ENCODE results near the gene IL12A.

Gene IL12A

DNA sequence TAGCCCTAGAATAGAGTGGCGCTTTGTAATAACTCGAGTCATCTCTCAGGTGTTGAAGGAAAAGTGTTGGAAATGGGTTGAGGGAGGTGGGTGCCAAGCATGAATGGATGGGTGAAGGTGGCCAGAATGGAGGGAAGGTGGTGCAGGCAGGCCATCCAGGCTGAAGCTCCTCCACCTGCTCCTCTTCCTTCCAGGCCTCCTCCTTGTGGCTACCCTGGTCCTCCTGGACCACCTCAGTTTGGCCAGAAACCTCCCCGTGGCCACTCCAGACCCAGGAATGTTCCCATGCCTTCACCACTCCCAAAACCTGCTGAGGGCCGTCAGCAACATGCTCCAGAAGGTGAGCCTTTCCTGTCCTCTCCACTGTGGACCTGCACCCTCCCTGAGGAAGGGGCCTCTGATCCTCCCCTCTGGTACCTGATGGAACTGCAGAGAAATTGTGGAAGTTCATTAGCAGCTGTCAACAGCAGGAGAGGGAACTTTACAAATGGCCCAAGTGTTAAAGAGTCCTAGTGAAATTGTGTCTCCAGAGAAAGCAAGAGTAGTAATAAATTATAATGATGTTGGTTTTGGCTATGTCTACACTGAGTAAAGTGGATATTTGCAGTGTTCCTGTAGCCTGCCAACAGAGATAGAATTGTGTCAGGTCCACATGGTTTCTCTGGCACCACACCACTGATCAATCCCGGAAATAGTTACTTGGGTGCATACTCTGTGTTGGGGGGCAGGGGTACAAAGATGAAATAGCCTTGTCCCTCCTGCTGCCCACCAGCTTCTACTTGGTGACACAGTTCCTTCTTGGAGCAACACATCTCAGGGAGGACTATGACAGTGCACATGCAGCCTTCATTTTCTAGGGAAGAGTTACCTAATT lies 1.6 kb downstream of the IL12A start:
- DNase-seq (ENCODE audit: low read depth), result no peak

GRCh38 chr3:159991591-159991990 lies 3.0 kb downstream of the IL12A start:
- no peak for DNase-seq (ENCODE audit: low read depth)

DNA sequence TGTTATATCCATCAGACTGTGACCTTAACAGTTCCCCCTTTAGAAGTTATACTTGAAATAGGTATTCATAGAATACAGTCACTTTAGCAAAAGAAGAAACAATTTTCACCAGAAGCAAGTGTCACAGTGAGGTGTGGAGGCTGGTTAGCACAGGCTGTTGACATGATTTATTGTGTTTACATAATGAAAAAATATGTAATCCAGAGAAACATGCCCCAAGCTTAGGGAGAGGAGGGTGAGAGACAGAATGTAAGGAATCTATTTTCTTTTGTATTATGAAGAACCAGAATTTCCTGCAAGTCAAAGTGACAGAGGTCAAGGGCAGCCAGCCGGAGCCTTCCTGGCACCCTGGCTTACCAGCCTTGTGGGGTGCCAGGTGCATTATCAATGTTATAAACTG lies 4.0 kb downstream of the IL12A start:
- DNase-seq (ENCODE audit: low read depth), result no peak

DNA sequence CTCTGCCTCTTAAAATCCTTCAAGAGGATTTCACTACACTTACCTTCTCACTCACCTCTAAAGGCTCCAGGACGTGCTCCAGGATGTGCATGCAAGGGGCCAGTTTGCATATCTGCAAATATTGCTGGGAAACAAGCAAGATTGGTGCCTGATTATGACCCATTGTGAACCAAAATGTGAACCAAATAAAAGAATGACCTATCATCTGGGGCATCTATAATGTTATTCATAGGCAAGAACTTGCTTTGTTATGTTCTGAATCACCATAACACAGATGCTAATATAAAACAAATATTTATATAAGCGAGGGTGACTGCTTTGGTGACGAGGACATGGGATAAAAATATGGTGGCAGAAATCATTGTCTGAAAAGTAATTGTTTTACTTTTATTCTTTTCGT lies 5.5 kb downstream of the IL12A start:
- no peak for DNase-seq (ENCODE audit: low read depth)

- DNase-seq (ENCODE audit: low read depth), result no peak
Measured at GRCh38 chr3:159995091-159995490, 6.5 kb downstream of the IL12A start.

- no peak for DNase-seq (ENCODE audit: low read depth)
Measured at GRCh38 chr3:159996018-159996417, 7.4 kb downstream of the IL12A start.

DNA sequence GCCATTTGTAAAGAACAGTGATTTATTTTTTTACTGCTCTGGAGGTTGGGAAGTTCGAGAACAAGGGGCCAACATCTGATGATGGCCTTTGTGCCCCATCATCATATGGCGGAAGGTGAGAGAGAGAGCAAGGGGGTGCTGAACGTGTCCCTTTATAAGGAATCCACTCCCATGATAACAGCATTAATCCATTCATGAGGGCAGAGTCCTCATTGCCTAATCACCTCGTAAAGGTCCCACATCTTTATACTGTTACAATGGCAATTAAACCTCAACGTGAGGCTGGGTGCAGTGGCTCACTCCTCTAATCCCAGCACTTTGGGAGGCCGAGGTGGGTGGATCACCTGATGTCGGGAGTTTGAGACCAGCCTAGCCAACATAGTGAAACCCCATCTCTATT lies 8.3 kb downstream of the IL12A start:
- DNase-seq (ENCODE audit: low read depth), result no peak

- DNase-seq (ENCODE audit: low read depth), result no peak
Measured at GRCh38 chr3:160001148-160001760, 12.6 kb downstream of the IL12A start.

GRCh38 chr3:160001850-160002623 lies 13.4 kb downstream of the IL12A start:
- no peak for DNase-seq (ENCODE audit: low read depth)

GRCh38 chr3:160003520-160004128 lies 15.0 kb downstream of the IL12A start:
- DNase-seq (ENCODE audit: low read depth), result peak; percentile 11

GRCh38 chr3:160005004-160005403 lies 16.4 kb downstream of the IL12A start:
- no peak for DNase-seq (ENCODE audit: low read depth)

DNA sequence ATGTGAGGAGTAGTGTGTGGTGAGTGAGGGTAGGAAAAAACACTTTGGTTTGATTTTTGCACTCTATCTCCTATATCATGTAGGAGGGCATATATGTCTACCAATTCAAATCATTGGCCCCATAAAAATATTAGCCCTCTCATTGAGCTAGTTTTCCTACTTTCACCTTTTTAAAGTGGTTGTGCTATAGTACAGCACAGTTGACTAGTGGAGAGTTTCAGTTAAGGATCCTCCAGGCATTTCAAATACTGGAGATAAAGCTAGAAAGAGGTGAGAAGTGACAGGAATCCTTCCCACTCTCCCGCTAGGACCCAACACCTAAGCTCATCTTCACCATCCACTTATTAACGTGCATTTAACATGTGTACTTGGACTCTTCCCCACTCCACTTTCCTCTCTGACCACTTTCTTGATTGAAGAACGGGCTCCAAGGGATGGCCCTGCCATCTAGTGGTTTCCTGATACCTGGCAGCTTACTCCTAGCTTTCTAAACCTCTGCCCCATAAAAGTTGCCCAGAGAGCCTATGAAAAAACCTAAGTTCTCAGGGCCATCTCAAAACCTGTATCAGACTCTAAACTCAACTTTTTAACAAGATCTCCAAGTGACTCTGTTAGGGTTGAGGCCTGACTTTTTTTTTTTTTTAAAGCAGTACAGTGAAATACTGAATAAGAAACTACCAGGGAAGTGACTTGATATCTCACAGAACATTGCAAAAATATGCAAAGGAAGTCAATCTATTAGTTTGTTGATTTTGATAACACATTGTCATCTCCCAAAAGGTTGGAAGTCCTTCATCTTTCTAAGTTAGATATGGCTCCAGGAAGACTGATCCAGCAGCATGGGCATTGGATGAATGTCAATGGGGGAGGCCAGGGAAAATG lies 17.9 kb downstream of the IL12A start:
- DNase-seq (ENCODE audit: low read depth), result no peak

GRCh38 chr3:160008961-160009360 lies 20.3 kb downstream of the IL12A start:
- no peak for DNase-seq (ENCODE audit: low read depth)

GRCh38 chr3:160009525-160009924 lies 20.9 kb downstream of the IL12A start:
- DNase-seq (ENCODE audit: low read depth), result no peak

DNA sequence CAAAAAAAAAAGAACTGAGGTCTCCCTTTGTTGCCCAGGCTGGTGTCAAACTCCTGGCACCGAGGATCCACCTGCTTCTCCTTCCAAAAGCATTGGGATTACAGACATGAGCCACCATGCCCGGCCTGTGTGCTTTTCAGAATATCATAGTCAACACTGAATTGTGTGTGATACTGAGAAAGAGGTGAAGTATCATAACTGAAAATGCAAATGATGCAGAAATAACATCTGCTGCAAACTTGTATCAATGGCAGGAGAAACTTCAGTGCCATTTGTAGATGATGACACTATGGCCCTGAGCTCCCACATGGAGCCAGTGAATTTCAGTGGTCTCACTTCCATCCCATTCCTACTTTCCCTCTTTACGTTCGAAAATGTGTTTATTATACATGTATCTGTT lies 21.9 kb downstream of the IL12A start:
- no peak for DNase-seq (ENCODE audit: low read depth)

GRCh38 chr3:160012108-160012507 lies 23.5 kb downstream of the IL12A start:
- no peak for DNase-seq (ENCODE audit: low read depth)

- no peak for DNase-seq (ENCODE audit: low read depth)
Measured at GRCh38 chr3:160016972-160017371, 28.3 kb downstream of the IL12A start.

DNA sequence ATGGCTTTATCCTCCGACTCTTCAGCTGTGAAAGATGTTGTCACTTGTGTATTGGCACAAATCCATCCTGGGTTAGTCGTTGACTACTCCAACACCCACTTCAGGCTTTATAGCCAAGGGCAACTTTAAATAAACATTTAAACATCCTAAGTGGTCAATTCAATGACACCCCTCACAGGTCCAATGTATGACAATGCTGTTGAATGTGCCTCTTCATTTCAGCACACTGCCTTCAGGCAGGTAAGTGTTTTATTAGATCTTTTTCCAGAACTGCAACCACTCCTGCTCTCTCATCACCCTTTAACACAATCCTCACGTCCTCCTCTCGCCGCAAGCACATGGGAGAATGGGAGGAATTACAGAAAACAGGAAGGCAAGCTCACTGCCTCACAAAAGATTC lies 30.3 kb downstream of the IL12A start:
- no peak for DNase-seq (ENCODE audit: low read depth)

GRCh38 chr3:160020057-160020711 lies 31.5 kb downstream of the IL12A start:
- no peak for DNase-seq (ENCODE audit: low read depth)

DNA sequence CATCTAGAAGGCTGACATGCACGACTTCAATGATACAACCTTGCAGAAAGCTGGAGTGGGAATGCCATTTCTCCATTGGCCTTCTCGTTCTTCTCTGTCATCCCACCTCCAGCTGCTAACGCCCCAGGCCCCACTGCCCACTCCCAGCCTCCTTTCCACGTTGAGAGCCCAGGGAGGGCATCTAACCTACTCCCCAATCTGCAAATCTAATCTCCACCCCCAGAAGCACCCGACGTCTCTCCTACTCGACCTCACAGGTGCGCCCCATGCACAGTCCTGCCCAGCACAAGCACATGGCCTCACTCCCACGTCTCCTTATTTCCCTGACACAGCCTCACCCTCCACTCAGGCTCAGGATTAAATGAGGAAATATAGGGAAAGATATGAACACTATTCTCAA lies 33.4 kb downstream of the IL12A start:
- no peak for DNase-seq (ENCODE audit: low read depth)

DNA sequence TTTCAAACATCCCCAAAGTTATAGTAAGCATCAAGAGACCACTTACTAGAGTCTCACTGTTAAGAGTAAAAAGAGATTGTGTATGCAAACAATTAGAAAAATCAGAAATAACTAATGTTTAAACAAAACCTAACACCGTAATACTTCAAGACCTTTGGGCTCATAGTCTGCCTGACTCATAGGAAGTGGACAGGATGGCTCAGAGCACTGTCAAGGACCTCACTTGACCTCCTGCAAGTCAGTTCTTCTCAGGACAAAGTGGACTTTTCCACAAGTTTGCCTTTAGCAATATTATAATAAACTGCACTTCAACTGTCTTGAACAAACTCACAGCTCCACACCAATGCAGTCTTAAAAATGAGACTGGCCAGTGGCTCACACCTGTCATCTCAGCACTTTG lies 34.8 kb downstream of the IL12A start:
- DNase-seq (ENCODE audit: low read depth), result no peak
